ENCODE results near the gene TFB2M. TPM values are rescaled to one million over a fixed set of nuclear protein-coding genes. Genes with fewer than 3 reads are reported as not detected.

TFB2M gene
- polyA plus RNA-seq, 3 donors = 4.9 to 9.7 (median 7.9) TPM

GRCh38 chr1:246528933-246529731, 36.9 kb downstream of the TFB2M start:
- no peak overlapping the region for H2AFZ ChIP-seq (ENCODE audit: insufficient read depth, low read depth, low read length, poor library complexity, severe bottlenecking)
- intact Hi-C loops (cut with micrococcal nuclease) = no loop called here
- Mint-ChIP-seq H3K27ac (no peak overlapping the region), H3K36me3 (peaks cover 0 to 3% of the 10 kb centered on the region in 2 donors), H3K27me3 (ENCODE audit: low read depth in 3 of 3) (peaks cover 0 to 3% (median 2%) of the 10 kb centered on the region in 3 donors), H3K4me1 (peaks cover 11% of the 10 kb centered on the region), H3K4me3 (no peak overlapping the region), H3K9me3 (peaks cover 22 to 64% (median 53%) of the 10 kb centered on the region in 7 donors)
- H3K79me2 ChIP-seq (ENCODE audit: insufficient read depth, low read length) = no peaks in the 10 kb centered on the region
- TF ChIP-seq CTCF (IDR thresholded peaks at IDR 0.05) = no peak
- H3K4me3 ChIP-seq (replicated peaks in 1 of 3; ENCODE audit: low read depth in 2 of 3, low read length in 3 of 3) = no peak overlapping the region
- H3K4me1 ChIP-seq (ENCODE audit: control insufficient read depth in 1 of 2, insufficient read depth in 2 of 2, low read length in 2 of 2) = peaks cover 7 to 10% of the 10 kb centered on the region in 2 donors
- peaks cover 23 to 64% of the 10 kb centered on the region in 2 donors for H3K9me3 ChIP-seq (replicated peaks in 1 of 2; ENCODE audit: control insufficient read depth in 1 of 2, insufficient read depth in 1 of 2, low read length in 2 of 2)
- no peaks in the 10 kb centered on the region for H3K27me3 ChIP-seq (ENCODE audit: control insufficient read depth in 2 of 2, insufficient read depth in 2 of 2, low read length in 2 of 2)
- H4K20me1 ChIP-seq (ENCODE audit: insufficient read depth, low read length) = no peaks in the 10 kb centered on the region
- 100% methylated on average over 4 of the region's 8 CpGs for WGBS (ENCODE audit: insufficient coverage)
- no peak overlapping the region for H3K27ac ChIP-seq (ENCODE audit: low read depth in 1 of 2, low read length in 2 of 2)
- H3K9ac ChIP-seq (ENCODE audit: insufficient read depth, low read length, poor library complexity, severe bottlenecking) = no peak overlapping the region
- no peak for DNase-seq
- no peak overlapping the region for H3K4me2 ChIP-seq (replicated peaks; ENCODE audit: extremely low read depth, low read length, poor library complexity, severe bottlenecking)
- H3K36me3 ChIP-seq (replicated peaks in 1 of 2; ENCODE audit: control insufficient read depth in 1 of 2, insufficient read depth in 2 of 2, low read length in 2 of 2) = no peaks in the 10 kb centered on the region

DNA sequence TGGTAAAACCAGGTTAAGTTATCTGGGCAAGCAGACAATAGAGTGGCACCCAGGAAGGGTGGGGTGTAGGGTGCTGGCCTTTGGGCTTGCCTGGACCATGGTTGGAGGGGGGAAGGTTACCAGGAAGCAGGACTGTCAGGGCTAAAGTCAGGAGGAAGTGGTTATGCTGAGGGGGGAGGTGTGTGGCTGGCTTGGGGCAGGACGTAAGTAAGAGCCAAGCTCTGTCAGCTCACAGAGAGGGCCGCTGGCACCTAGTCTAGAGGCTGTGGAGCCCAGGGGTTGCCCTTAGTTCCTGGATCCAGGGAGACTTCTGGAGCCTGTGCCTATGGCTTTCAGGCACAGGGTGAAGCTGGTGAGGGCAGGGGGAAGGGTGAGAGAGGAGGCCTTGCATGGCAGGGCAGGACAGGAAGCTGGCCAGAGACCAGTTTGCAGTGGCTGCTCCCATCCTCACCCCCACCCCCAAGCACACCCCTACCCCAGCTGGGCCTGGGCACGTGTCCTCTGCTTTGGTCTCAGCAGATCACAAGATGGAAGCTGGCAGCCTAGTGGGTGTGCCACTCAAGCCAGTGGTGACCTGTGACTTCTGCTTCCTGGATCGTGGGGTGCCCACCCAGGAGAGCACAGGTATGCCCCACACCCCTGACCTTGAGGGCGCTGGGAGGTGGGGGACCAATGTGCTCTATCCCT, 38.5 kb downstream of the TFB2M start:
- Histone ChIP-seq H3K79me2 (ENCODE audit: insufficient read depth, low read length) (no peaks in the 10 kb centered on the region), H3K4me3 (replicated peaks in 1 of 3; ENCODE audit: low read depth in 2 of 3, low read length in 3 of 3) (peak overlapping the region in 1 of 3 experiments; percentile 8), H2AFZ (ENCODE audit: insufficient read depth, low read depth, low read length, poor library complexity, severe bottlenecking) (peak overlapping the region; percentile 81), H3K27ac (ENCODE audit: low read depth in 1 of 2, low read length in 2 of 2) (peak overlapping the region in 1 of 2 donors; percentile 59), H3K27me3 (ENCODE audit: control insufficient read depth in 2 of 2, insufficient read depth in 2 of 2, low read length in 2 of 2) (no peaks in the 10 kb centered on the region), H4K20me1 (ENCODE audit: insufficient read depth, low read length) (no peaks in the 10 kb centered on the region), H3K4me1 (ENCODE audit: control insufficient read depth in 1 of 2, insufficient read depth in 2 of 2, low read length in 2 of 2) (peaks cover 7 to 10% of the 10 kb centered on the region in 2 donors), H3K4me2 (replicated peaks; ENCODE audit: extremely low read depth, low read length, poor library complexity, severe bottlenecking) (peak overlapping the region; percentile 33), H3K36me3 (replicated peaks in 1 of 2; ENCODE audit: control insufficient read depth in 1 of 2, insufficient read depth in 2 of 2, low read length in 2 of 2) (no peaks in the 10 kb centered on the region), H3K9ac (ENCODE audit: insufficient read depth, low read length, poor library complexity, severe bottlenecking) (no peak overlapping the region), H3K9me3 (replicated peaks in 1 of 2; ENCODE audit: control insufficient read depth in 1 of 2, insufficient read depth in 1 of 2, low read length in 2 of 2) (peaks cover 23 to 79% of the 10 kb centered on the region in 2 donors)
- Mint-ChIP-seq H3K9me3 (peaks cover 22 to 74% (median 61%) of the 10 kb centered on the region in 7 donors), H3K4me1 (peaks cover 11% of the 10 kb centered on the region), H3K27ac (peak overlapping the region in 3 of 7 donors; percentile 26 to 76 (median 75)), H3K27me3 (ENCODE audit: low read depth in 3 of 3) (peaks cover 0 to 3% (median 2%) of the 10 kb centered on the region in 3 donors), H3K36me3 (peaks cover 0 to 3% of the 10 kb centered on the region in 2 donors), H3K4me3 (no peak overlapping the region)
- intact Hi-C loops (cut with micrococcal nuclease) = no loop called here
- no peak for TF ChIP-seq CTCF (IDR thresholded peaks at IDR 0.05)
- whole genome bisulfite sequencing (ENCODE audit: insufficient coverage) = 19% methylated on average over 5 of the region's 5 CpGs
- DNase-seq = no peak

All from CD14-positive monocyte (primary cell).